ENCODE results near the gene CAMK1. TPM values are rescaled to one million over a fixed set of nuclear protein-coding genes. Genes with fewer than 3 reads are reported as not detected.

CAMK1 gene
- total RNA-seq, 1 experiment from 2014 or later = 9.7 TPM

GRCh38 chr3:9749645-9750555, 19.8 kb downstream of the CAMK1 start, which contains the start of gene OGG1:
Gene OGG1, plus strand, starts transcription at chr3:9749952. Its CDS starts 335 bp downstream, at chr3:9750287.
- Mint-ChIP-seq H3K27ac (ENCODE audit: unreplicated experiment) (peak within 1 kb of the TSS; percentile 89), H3K4me3 (ENCODE audit: unreplicated experiment) (peak within 1 kb of the TSS; percentile 88), H3K27me3 (ENCODE audit: insufficient read depth, unreplicated experiment) (no peaks in the 10 kb centered on the region), H3K4me1 (ENCODE audit: low read depth, unreplicated experiment) (no peaks in the 10 kb centered on the region), H3K9me3 (ENCODE audit: unreplicated experiment) (no peaks in the 10 kb centered on the region), H3K36me3 (ENCODE audit: insufficient read depth, unreplicated experiment) (peaks cover 24% of the 10 kb centered on the region)
- no peaks in the 10 kb centered on the region for H3K9me3 ChIP-seq
- peak; percentile 97 to 98 for DNase-seq
- H3K4me3 ChIP-seq (ENCODE audit: low read depth, low read length) = peak within 1 kb of the TSS; percentile 94
- no peaks in the 10 kb centered on the region for H3K27me3 ChIP-seq (replicated peaks; ENCODE audit: control insufficient read depth, insufficient read depth, low read length)
- ChIA-PET POLR2A (interaction anchor here (0.6 to 1.8 kb wide), 6 partner anchors 17 to 197 kb away, joined by 3 to 14 read pairs (median 4); partner anchors contain the start of genes ARPC4, BRPF1 and TADA3), CTCF (interaction anchor here (1.0 to 1.4 kb wide), 5 partner anchors 19 to 246 kb away, joined by 3 to 7 read pairs (median 5); partner anchors contain the start of genes ARPC4 and BRPF1)
- TF ChIP-seq CTCF (IDR thresholded peaks at IDR 0.05; ENCODE audit: insufficient read depth in 1 of 2, low read depth in 1 of 2, low read length in 1 of 2, severe bottlenecking in 1 of 2, unreplicated experiment in 1 of 2) = peak in 1 of 2 experiments; percentile 29
- intact Hi-C loops (cut with micrococcal nuclease; ENCODE audit: unreplicated experiment) = loop anchor here (1.0 to 2.0 kb wide), 3 partner anchors 19 to 42 kb away; partner anchors contain the start of genes BRPF1 and TADA3
- peaks cover 8% of the 10 kb centered on the region; the same call in 1 of the 2 replicates for H3K4me1 ChIP-seq
- peaks cover 1% of the 10 kb centered on the region; the same call in 1 of the 2 replicates for H3K36me3 ChIP-seq (ENCODE audit: control insufficient read depth, insufficient read depth, low read length)
- TSS peak; percentile 53 for BruUV-seq (replicated peaks)

- Mint-ChIP-seq H3K27ac (ENCODE audit: unreplicated experiment) (peak overlapping the region; percentile 89), H3K27me3 (ENCODE audit: insufficient read depth, unreplicated experiment) (no peaks in the 10 kb centered on the region), H3K4me3 (ENCODE audit: unreplicated experiment) (peak overlapping the region; percentile 88), H3K9me3 (ENCODE audit: unreplicated experiment) (no peaks in the 10 kb centered on the region), H3K36me3 (ENCODE audit: insufficient read depth, unreplicated experiment) (peaks cover 24% of the 10 kb centered on the region), H3K4me1 (ENCODE audit: low read depth, unreplicated experiment) (no peaks in the 10 kb centered on the region)
- TF ChIP-seq CTCF (IDR thresholded peaks at IDR 0.05; ENCODE audit: insufficient read depth in 1 of 2, low read depth in 1 of 2, low read length in 1 of 2, severe bottlenecking in 1 of 2, unreplicated experiment in 1 of 2) = no peak
- BruUV-seq (replicated peaks) = TSS peak; percentile 73
- Histone ChIP-seq H3K36me3 (ENCODE audit: control insufficient read depth, insufficient read depth, low read length) (peaks cover 1% of the 10 kb centered on the region; the same call in 1 of the 2 replicates), H3K4me3 (ENCODE audit: low read depth, low read length) (peak overlapping the region; percentile 94), H3K27me3 (replicated peaks; ENCODE audit: control insufficient read depth, insufficient read depth, low read length) (no peaks in the 10 kb centered on the region), H3K9me3 (no peaks in the 10 kb centered on the region), H3K4me1 (peaks cover 8% of the 10 kb centered on the region; the same call in 1 of the 2 replicates)
- ChIA-PET POLR2A (interaction anchor here (0.6 to 1.8 kb wide), 6 partner anchors 16 to 197 kb away, joined by 3 to 14 read pairs (median 4); partner anchors contain the start of genes ARPC4, BRPF1 and TADA3), CTCF (interaction anchor here (0.5 to 1.4 kb wide), 6 partner anchors 18 to 246 kb away, joined by 3 to 7 read pairs (median 5); partner anchors contain the start of genes ARPC4 and BRPF1)
- intact Hi-C loops (cut with micrococcal nuclease; ENCODE audit: unreplicated experiment) = loop anchor here (1.0 to 2.0 kb wide), 2 partner anchors 18 to 22 kb away; partner anchors contain the start of gene BRPF1
- DNase-seq = no peak
These were observed 20.5 kb downstream of the CAMK1 start for GRCh38 chr3:9749296-9749644.

GRCh38 chr3:9748031-9748430, 21.7 kb downstream of the CAMK1 start:
- Histone ChIP-seq H3K9me3 (no peaks in the 10 kb centered on the region), H3K27me3 (replicated peaks; ENCODE audit: control insufficient read depth, insufficient read depth, low read length) (no peaks in the 10 kb centered on the region), H3K36me3 (ENCODE audit: control insufficient read depth, insufficient read depth, low read length) (peaks cover 1% of the 10 kb centered on the region; the same call in 1 of the 2 replicates), H3K4me3 (ENCODE audit: low read depth, low read length) (no peak overlapping the region), H3K4me1 (peaks cover 8% of the 10 kb centered on the region; the same call in 1 of the 2 replicates)
- Mint-ChIP-seq H3K36me3 (ENCODE audit: insufficient read depth, unreplicated experiment) (peaks cover 24% of the 10 kb centered on the region), H3K4me1 (ENCODE audit: low read depth, unreplicated experiment) (no peaks in the 10 kb centered on the region), H3K27me3 (ENCODE audit: insufficient read depth, unreplicated experiment) (no peaks in the 10 kb centered on the region), H3K27ac (ENCODE audit: unreplicated experiment) (no peak overlapping the region), H3K4me3 (ENCODE audit: unreplicated experiment) (peak overlapping the region; percentile 88), H3K9me3 (ENCODE audit: unreplicated experiment) (no peaks in the 10 kb centered on the region)
- POLR2A ChIA-PET = no interaction called here
- intact Hi-C loops (cut with micrococcal nuclease; ENCODE audit: unreplicated experiment) = loop anchor here (2.0 kb wide), 1 partner anchor 23 kb away; no protein-coding TSS in a partner anchor
- BruUV-seq (replicated peaks) = no TSS peak
- no peak for TF ChIP-seq CTCF (IDR thresholded peaks at IDR 0.05; ENCODE audit: insufficient read depth in 1 of 2, low read depth in 1 of 2, low read length in 1 of 2, severe bottlenecking in 1 of 2, unreplicated experiment in 1 of 2)
- DNase-seq = no peak
- CTCF ChIA-PET = no interaction called here

Data from Caco-2 (cell line).